HFFc6 (cell line): ENCODE data around the gene RELN. TPM values are rescaled to one million over a fixed set of nuclear protein-coding genes. Genes with fewer than 3 reads are reported as not detected.

Experiments
- DNase-seq: peaks from one replicate; pipeline ENCODE4 v3.0.0-alpha.2; 2018
- H3K27ac Mint-ChIP-seq: 2 replicates; pipeline ENCODE4 v1.8.0; 2020; ENCODE audit warnings: mild to moderate bottlenecking, mixed read lengths
- H3K27me3 Mint-ChIP-seq: 2 replicates; pipeline ENCODE4 v1.8.0; 2021; ENCODE audit warnings: mild to moderate bottlenecking, moderate library complexity, mixed read lengths; ENCODE audit not compliant: insufficient read depth
- H3K36me3 Mint-ChIP-seq: 2 replicates; pipeline ENCODE4 v1.8.0; 2021; ENCODE audit warnings: low read depth, mixed read lengths
- H3K4me1 Mint-ChIP-seq: 2 replicates; pipeline ENCODE4 v1.8.0; 2020; ENCODE audit warnings: low read depth, mixed read lengths
- H3K4me3 Mint-ChIP-seq: 2 replicates; pipeline ENCODE4 v1.8.0; 2020; ENCODE audit warnings: mild to moderate bottlenecking, moderate library complexity, mixed read lengths
- H3K9me3 Mint-ChIP-seq: 2 replicates; pipeline ENCODE4 v1.8.0; 2020; ENCODE audit warnings: mild to moderate bottlenecking, mixed read lengths
- total RNA-seq, 6 experiments: library from RNA; stranded (reverse); fragmentation: NEBNext Ultra II Directional; extraction: Animal tissue kit (Norgen Biotek cat#: 25700); gene quantifications; 2 replicates in 1 of 6; 3 replicates in 5 of 6; pipeline ENCODE4 v1.2.3, GENCODE V29; 2021
- TF ChIP-seq, protein P1 (sequence below): fragments of 200-600 bp; sonication (generic); IDR thresholded peaks from 2 replicates; pipeline ENCODE4 v1.5.0; 2021; ENCODE audit warnings: antibody characterized with exemption, mild to moderate bottlenecking

The RELN gene
- total RNA-seq, 6 experiments from 2014 or later: 0.02 to 0.24 (median 0.03) TPM

DNA sequence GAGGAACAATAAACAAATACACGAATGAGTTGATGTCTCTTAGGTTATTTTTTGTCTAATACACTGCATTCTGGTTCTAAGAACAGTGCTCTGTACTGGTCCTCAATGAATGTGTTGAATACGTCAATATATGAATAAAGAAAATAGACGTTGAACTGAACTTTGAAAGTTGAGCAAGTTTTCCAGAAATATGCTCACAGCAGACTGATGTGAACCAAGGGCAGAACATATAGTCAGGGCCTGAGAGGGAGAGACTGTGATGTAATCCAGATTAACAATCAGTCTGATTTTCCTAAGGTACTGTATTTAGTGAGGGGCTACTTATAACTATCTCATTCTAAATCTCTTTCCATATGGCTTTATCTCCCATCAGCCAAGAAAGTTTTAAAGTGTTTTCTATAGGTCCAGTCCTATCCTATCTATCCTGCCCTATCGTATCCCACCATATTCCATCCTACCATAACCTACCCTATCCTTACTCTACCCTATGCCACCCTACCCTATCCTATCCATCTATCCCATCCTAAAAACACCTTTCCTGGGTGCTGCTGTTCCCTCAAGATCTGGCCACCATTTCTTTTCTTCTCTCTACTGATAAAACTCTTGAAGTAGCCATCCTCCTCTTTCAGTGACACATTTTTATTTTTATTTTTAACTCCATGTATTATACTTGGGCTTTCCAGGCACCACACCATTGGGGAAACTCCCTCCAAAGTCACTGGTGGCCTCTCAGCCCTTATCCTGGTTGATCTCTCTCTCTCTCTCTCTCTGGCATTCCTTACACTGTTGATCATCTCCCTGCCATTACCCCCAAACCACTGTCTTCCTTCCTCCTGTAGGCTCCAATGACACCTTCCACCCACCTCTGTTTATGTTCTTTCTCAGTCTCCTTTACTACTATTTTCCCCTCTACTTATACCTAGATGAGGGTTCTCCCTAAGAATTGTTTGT, 331.1 kb downstream of the RELN start:
- DNase-seq: peak; percentile 2
- H3K27me3 Mint-ChIP-seq: no peaks in the 10 kb centered on the region
- no peaks in the 10 kb centered on the region for H3K9me3 Mint-ChIP-seq
- TF ChIP-seq, protein P1, sequence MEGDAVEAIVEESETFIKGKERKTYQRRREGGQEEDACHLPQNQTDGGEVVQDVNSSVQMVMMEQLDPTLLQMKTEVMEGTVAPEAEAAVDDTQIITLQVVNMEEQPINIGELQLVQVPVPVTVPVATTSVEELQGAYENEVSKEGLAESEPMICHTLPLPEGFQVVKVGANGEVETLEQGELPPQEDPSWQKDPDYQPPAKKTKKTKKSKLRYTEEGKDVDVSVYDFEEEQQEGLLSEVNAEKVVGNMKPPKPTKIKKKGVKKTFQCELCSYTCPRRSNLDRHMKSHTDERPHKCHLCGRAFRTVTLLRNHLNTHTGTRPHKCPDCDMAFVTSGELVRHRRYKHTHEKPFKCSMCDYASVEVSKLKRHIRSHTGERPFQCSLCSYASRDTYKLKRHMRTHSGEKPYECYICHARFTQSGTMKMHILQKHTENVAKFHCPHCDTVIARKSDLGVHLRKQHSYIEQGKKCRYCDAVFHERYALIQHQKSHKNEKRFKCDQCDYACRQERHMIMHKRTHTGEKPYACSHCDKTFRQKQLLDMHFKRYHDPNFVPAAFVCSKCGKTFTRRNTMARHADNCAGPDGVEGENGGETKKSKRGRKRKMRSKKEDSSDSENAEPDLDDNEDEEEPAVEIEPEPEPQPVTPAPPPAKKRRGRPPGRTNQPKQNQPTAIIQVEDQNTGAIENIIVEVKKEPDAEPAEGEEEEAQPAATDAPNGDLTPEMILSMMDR: no peak
- no peak overlapping the region for H3K27ac Mint-ChIP-seq
- H3K4me3 Mint-ChIP-seq: no peak overlapping the region
- H3K36me3 Mint-ChIP-seq: no peaks in the 10 kb centered on the region
- peaks cover 31% of the 10 kb centered on the region for H3K4me1 Mint-ChIP-seq

DNA sequence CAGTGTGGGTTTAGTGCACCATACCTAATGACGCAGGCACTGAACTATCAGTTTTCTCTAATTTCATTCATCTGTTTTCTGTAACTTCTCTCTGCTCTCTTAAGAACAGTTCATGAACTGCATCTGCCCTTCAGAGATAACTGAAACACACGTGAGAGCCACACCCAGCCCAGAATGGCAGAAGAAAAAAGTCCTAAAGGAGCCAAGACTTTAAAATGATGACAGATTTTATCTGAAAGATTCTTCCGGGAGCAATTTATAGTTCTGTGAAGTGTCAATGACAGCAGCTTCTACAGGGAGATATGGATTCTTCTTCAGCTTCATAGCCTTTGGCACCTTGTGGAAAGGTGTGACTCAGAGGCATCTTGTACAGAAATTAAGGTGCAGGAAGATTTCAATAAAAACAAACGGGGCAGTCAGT, 332.0 kb downstream of the RELN start:
- H3K9me3 Mint-ChIP-seq: no peaks in the 10 kb centered on the region
- DNase-seq: no peak
- TF ChIP-seq, protein P1: no peak
- H3K36me3 Mint-ChIP-seq: no peaks in the 10 kb centered on the region
- no peaks in the 10 kb centered on the region for H3K27me3 Mint-ChIP-seq
- no peak overlapping the region for H3K27ac Mint-ChIP-seq
- peaks cover 31% of the 10 kb centered on the region for H3K4me1 Mint-ChIP-seq
- no peak overlapping the region for H3K4me3 Mint-ChIP-seq

DNA sequence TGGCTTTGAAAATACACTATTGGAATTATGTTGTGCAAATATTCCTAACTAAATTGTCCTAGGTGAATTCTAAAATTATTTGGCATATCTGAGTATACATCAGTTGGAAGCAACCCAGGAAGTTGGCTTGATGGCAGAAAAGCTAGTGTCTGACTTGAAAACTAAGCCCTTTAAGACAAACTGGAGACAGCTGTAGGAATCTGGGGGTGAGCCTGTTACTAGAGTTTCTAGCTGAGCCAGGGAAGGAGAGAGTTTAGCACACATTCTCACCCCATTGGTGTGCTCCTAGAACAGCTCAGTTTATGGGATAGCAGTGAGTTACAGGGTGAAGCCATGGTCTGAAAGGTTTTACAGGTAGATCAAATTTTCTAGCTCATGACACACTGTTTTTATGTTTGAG, 333.2 kb downstream of the RELN start:
- Mint-ChIP-seq H3K27ac (no peak overlapping the region), H3K9me3 (no peaks in the 10 kb centered on the region), H3K27me3 (no peaks in the 10 kb centered on the region), H3K4me1 (peaks cover 36% of the 10 kb centered on the region), H3K4me3 (no peak overlapping the region), H3K36me3 (no peaks in the 10 kb centered on the region)
- TF ChIP-seq, protein P1: no peak
- DNase-seq: no peak

DNA sequence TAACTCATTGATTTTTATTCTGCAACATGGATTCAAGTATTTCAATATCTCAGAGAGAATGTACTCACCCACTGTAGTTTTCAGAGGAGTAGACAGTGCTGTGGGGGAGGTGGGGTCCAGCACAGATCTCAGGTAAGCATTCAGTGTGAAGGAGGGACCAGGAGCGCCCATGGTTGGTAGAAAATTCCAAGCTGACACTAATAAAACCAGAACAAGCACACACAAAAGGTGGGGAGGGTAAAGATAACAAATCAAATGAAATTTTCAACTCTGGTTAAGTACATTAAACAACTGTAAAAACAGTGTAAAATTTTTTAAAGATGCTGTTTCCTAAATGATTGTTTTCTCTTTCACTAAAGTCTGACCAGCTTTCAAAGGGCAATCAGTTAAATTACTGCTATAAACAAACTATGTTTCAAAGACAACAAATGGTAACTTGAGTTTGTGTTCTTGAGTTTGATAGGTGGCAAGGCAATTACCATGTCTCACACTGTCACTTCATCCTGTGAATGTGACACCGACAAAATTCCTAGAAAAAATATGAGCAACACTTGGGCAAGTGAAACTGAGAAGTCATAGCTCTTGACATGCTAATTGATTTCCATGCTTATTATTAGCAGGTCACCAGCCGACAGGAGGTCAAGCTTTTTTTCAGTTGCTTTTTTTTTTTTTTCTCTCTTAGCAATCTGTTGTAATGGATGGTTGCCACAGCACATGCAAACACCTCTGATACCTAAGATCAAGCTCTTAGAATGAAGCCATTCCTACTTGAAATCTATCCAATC, 337.7 kb downstream of the RELN start:
- no peak for DNase-seq
- Mint-ChIP-seq H3K27ac (no peak overlapping the region), H3K36me3 (peaks cover 19% of the 10 kb centered on the region), H3K27me3 (no peaks in the 10 kb centered on the region), H3K4me3 (no peak overlapping the region), H3K9me3 (peaks cover 24% of the 10 kb centered on the region), H3K4me1 (peaks cover 6% of the 10 kb centered on the region)
- TF ChIP-seq, protein P1: no peak

DNA sequence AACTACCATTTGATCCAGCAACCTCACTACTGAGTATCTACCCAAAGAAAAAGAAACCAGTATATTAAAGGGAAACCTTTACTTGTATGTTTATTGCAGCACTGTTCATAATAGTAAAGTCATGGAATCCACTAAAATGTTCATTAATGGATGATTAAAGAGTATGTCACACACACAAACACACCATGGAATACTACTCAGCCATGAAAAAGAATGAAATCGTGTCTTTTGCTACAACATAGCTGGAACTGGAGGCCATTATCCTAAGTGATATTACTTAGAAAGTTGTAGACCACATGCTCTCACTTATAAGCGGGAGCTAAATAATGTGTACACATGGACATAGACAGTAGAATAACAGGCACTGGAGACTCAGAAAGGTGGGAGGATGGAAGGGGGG, 340.4 kb downstream of the RELN start:
- Mint-ChIP-seq H3K4me3 (no peak overlapping the region), H3K27me3 (no peaks in the 10 kb centered on the region), H3K9me3 (peaks cover 50% of the 10 kb centered on the region), H3K36me3 (peaks cover 36% of the 10 kb centered on the region), H3K27ac (no peak overlapping the region), H3K4me1 (peaks cover 6% of the 10 kb centered on the region)
- TF ChIP-seq, protein P1: no peak
- DNase-seq: no peak
